Measurements from ENCODE around the gene KANSL1L.
"Not testable (repeated sequence)": the region's sequence is repeated elsewhere in the genome, so short reads cannot be mapped to it uniquely, and the experiment has no call there.

KANSL1L gene

DNA sequence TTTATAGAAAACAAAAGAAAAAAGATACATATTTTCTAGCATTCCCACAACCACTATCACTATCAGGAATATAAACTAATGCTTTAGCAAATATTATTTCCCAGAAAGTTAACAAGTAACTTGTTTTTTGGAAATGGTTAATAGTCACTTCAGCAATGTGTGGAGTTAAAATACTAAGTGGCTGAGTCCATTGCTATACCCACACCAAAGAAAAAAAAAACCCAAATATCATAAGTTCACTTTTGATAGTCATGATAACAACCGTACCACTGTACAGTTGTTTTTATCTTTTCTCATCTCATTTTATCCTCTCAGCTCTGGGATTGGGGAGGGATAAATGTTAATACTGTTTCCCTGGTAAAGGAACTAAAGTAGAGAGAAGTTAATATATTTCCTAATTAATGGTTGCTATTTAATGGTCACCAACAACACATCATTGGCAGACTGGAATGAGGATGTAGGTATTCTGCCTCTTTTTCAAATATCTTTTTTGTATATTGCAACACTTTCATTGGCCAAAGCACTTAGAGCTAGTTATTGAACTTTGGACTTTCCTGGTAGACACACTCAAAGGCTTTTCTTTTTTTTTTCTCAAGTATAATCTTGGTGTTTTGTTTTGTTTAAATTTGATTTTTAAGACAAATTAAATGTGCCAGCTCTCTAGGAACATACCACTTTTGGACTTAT is 18.4 kb upstream of the KANSL1L start:
- peaks cover 9% of the 10 kb centered on the region for H3K36me3 Mint-ChIP-seq (ENCODE audit: low read depth)
- H3K27ac Mint-ChIP-seq, result no peak overlapping the region
- no peak overlapping the region for H3K4me3 Mint-ChIP-seq
- H3K27me3 Mint-ChIP-seq (ENCODE audit: low read depth, poor library complexity), result no peaks in the 10 kb centered on the region
- no peak for DNase-seq
- TF ChIP-seq, protein P1, sequence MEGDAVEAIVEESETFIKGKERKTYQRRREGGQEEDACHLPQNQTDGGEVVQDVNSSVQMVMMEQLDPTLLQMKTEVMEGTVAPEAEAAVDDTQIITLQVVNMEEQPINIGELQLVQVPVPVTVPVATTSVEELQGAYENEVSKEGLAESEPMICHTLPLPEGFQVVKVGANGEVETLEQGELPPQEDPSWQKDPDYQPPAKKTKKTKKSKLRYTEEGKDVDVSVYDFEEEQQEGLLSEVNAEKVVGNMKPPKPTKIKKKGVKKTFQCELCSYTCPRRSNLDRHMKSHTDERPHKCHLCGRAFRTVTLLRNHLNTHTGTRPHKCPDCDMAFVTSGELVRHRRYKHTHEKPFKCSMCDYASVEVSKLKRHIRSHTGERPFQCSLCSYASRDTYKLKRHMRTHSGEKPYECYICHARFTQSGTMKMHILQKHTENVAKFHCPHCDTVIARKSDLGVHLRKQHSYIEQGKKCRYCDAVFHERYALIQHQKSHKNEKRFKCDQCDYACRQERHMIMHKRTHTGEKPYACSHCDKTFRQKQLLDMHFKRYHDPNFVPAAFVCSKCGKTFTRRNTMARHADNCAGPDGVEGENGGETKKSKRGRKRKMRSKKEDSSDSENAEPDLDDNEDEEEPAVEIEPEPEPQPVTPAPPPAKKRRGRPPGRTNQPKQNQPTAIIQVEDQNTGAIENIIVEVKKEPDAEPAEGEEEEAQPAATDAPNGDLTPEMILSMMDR (IDR thresholded peaks at IDR 0.05), result no peak
- peaks cover 31% of the 10 kb centered on the region for H3K9me3 Mint-ChIP-seq
- H3K4me1 Mint-ChIP-seq, result no peaks in the 10 kb centered on the region

DNA sequence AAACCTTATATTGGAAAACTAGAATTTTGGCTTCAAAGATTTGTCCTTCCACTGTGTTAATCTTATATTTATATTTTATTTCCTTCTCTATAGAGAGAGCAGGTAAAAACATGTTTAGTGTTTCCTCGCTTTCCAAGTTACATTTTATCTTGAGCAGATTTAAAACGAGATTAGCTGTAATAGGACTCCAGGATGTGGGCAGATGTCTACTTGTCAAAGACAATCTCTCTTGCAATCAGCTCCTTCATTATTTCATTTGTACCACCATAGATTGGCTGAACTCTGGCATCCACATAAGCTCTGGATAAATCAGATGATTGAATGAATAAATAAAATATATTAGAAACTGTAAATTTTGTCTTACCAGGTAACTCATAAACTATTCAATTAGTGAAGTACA is 17.5 kb upstream of the KANSL1L start:
- TF ChIP-seq, protein P1 (IDR thresholded peaks at IDR 0.05), result no peak
- H3K36me3 Mint-ChIP-seq (ENCODE audit: low read depth), result peaks cover 17% of the 10 kb centered on the region
- H3K4me1 Mint-ChIP-seq, result no peaks in the 10 kb centered on the region
- DNase-seq, result no peak
- H3K4me3 Mint-ChIP-seq, result no peak overlapping the region
- H3K27me3 Mint-ChIP-seq (ENCODE audit: low read depth, poor library complexity), result no peaks in the 10 kb centered on the region
- H3K27ac Mint-ChIP-seq, result no peak overlapping the region
- peaks cover 39% of the 10 kb centered on the region for H3K9me3 Mint-ChIP-seq

DNA sequence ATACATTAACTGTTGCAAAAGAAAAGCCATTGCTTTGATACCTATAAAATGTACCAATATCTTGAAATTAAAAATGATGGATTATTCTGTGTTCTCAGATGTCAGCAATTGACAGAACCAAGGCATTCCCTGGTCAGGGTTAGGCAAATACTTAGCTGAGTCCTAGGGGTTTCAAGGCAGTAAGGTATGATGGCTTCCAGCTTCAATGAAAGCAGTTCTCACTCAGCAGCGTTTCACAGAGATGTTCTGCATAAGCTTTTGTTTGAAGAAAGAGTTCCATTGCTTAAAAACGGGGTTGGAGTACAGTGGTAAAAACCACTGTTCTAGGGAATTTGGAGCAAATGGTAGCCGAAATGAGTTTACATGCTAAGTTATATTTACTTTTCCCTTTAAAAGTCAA is 17.0 kb upstream of the KANSL1L start:
- DNase-seq, result no peak
- Mint-ChIP-seq H3K27me3 (ENCODE audit: low read depth, poor library complexity) (no peaks in the 10 kb centered on the region), H3K4me1 (no peaks in the 10 kb centered on the region), H3K4me3 (no peak overlapping the region), H3K36me3 (ENCODE audit: low read depth) (peaks cover 22% of the 10 kb centered on the region), H3K9me3 (peaks cover 45% of the 10 kb centered on the region), H3K27ac (no peak overlapping the region)
- TF ChIP-seq, protein P1 (IDR thresholded peaks at IDR 0.05), result no peak

DNA sequence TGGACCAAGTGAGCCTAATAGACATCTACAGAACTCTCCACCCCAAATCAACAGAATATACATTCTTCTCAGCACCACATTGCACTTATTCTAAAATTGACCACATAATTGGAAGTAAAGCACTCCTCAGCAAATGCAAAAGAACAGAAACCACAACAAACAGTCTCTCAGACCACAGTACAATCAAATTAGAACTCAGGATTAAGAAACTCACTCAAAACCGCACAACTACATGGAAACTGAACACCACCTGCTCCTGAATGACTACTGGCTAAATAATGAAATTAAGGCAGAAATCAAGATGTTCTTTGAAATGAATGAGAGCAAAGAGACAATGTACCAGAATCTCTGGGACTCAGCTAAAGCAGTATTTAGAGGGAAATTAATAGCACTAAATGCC is 12.7 kb upstream of the KANSL1L start:
- H3K27ac Mint-ChIP-seq; DNase-seq; H3K27me3 Mint-ChIP-seq (ENCODE audit: low read depth, poor library complexity); H3K4me3 Mint-ChIP-seq: not testable (repeated sequence)
- Mint-ChIP-seq H3K9me3 (peaks cover 59% of the 10 kb centered on the region), H3K36me3 (ENCODE audit: low read depth) (peaks cover 35% of the 10 kb centered on the region), H3K4me1 (peaks cover 12% of the 10 kb centered on the region)

DNA sequence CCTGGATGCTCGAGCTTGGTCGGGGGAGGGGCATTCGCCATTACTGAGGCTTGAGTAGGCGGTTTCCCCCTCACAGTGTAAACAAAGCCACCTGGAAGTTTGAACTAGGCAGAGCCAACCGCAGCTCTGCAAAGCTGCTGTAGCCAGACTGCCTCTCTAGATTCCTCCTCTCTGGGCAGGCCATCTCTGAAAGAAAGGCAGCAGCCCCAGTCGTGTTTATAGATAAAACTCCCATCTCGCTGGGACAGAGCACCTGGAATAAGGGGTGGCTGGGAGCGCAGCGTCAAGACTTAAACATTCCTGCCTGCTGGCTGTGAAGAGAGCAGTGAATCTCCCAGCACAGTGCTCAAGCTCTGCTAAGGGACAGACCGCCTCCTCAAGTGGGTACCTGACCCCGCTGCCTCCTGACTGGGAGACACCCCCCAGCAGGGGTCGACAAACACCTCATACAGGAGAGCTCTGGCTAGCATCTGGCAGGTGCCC is 10.4 kb upstream of the KANSL1L start:
- H3K27me3 Mint-ChIP-seq (ENCODE audit: low read depth, poor library complexity); H3K27ac Mint-ChIP-seq: not testable (repeated sequence)
- peak; percentile 22 for DNase-seq
- peaks cover 12% of the 10 kb centered on the region for H3K4me1 Mint-ChIP-seq
- H3K9me3 Mint-ChIP-seq, result peaks cover 48% of the 10 kb centered on the region
- H3K36me3 Mint-ChIP-seq (ENCODE audit: low read depth), result peaks cover 35% of the 10 kb centered on the region
- H3K4me3 Mint-ChIP-seq, result peak overlapping the region; percentile 32

DNA sequence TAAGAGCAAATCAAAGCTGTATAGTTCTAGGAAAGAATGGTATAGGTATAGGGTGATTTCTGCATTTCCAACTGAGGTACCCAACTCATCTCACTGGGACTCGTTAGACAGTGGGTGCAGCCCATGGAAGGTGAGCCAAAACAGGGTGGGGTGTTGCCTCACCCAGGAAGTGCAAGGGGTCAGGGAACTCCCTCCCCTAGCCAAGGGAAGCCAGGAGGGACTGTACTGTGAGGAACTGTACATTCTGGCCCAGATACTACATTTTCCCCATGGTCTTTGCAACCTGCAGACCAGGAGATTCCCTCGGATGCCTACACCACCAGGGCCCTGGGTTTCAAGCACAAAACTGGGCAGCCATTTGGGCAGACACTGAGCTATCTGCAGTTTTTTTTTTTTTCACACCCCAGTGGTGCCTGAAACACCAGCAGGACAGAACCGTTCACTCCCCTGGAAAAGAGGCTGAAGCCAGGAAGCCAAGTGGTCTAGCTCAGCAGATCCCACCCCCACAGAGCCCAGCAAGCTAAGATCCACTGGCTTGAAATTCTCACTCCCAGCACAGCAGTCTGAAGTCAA is 9.9 kb upstream of the KANSL1L start:
- Mint-ChIP-seq H3K4me1 (peaks cover 12% of the 10 kb centered on the region), H3K36me3 (ENCODE audit: low read depth) (peaks cover 35% of the 10 kb centered on the region), H3K4me3 (peak overlapping the region; percentile 32), H3K9me3 (peaks cover 43% of the 10 kb centered on the region)
- not testable (repeated sequence) for H3K27me3 Mint-ChIP-seq (ENCODE audit: low read depth, poor library complexity); DNase-seq; H3K27ac Mint-ChIP-seq

DNA sequence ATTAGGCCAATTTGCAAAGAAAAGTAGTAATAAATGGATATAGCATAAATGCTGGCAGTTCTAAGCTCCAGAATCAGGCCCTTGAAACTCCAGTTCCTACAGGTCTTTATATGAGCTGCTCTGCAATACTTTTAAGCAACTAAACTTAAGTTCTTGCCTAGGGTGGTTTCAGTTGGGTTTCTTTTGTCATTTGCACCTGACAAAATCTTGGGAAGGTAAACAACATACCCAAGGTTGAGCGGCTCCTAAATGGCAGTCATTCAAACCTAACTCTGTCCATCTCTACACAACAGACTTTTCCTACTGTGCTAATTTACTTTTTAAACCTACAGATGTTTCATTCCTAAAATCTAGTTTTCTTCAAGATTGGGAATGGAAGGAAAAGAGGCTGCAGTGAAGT is 9.3 kb upstream of the KANSL1L start:
- TF ChIP-seq, protein P1 (IDR thresholded peaks at IDR 0.05), result no peak
- peaks cover 37% of the 10 kb centered on the region for H3K9me3 Mint-ChIP-seq
- H3K27me3 Mint-ChIP-seq (ENCODE audit: low read depth, poor library complexity), result peaks cover 4% of the 10 kb centered on the region
- no peak overlapping the region for H3K4me3 Mint-ChIP-seq
- peaks cover 12% of the 10 kb centered on the region for H3K4me1 Mint-ChIP-seq
- peaks cover 32% of the 10 kb centered on the region for H3K36me3 Mint-ChIP-seq (ENCODE audit: low read depth)
- DNase-seq, result no peak
- no peak overlapping the region for H3K27ac Mint-ChIP-seq

All from nephron progenitor cell (in vitro differentiated cells).